Activated gamma-delta T cell treated with anti-CD3 and anti-CD28 coated beads, Interleukin-2, amount 50 U/mL, for 16 hours (primary cell): ENCODE data around the gene PAFAH1B1.
"Not testable (repeated sequence)": the region's sequence is repeated elsewhere in the genome, so short reads cannot be mapped to it uniquely, and the experiment has no call there.

Experiments used
- DNase-seq: peaks from one replicate; pipeline ENCODE4 v3.0.0-alpha.2; 2020; ENCODE audit warnings: low read depth

Gene PAFAH1B1

DNA sequence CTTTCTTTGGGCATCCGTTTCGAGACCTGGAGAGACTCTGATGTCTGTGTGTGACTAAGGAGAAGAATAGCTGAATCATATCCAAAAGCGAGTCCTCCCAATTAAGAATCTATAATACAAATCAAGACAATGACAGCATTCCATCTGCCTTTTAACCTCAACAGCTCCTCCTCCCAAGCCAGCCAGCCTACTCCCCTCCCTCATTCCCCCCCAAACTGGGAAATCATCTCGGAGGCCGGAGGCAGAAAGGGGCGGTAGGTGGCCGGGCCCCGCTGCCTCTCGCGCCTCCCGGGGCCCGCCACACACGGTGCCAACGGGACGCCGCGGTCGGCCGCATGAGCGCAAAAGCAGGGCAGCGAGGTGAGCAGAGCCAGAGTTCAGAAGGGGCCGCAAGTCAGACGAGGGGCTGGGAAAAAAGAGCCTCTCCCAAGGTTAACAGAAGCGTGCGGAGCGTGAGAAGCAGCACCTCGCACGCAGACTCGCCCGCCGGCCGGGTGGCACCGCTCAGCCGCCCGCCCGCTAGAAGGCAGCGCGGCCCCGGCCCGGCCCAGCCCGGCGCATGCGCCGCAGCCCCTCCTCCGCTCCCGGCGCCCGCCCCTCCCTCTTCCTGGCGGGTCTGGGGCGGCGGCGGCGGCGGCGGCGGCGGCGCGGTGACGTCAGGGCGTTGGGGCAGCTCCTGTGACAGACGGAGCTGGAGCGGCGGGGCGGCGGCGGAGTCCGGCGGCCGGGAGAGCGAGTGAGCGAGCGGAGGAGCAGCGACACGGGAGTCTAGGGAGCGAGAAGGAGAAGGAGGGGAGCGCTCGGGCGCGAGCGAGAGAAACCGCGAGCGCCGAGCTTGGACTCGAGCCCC, at the start of gene PAFAH1B1:
Gene PAFAH1B1 (plus strand): TSS at position 684 of the 850 bp plus-strand sequence. CDS start 44,635 bp downstream, outside the sequence.
- DNase-seq, result peak; percentile 92

DNA sequence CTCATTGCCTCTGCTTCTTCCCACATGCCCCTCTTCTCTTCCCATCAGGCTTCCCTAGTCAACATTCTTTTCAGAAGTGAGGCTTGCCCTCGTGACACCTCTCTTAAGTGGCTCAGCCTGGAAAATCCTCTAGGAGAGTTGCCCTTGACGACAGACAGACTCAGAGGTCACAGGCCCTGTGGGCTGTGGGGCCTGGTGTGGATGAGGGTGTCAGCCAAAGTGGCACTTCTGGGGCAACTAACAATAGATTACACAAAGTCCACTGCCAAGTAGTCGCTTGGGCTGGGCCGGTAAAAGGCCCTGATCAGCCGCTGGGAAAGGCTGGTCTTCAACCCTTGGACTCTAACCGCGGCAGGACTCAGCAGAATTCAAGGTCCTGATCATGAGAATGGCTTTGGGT, 48.1 kb upstream of the PAFAH1B1 start:
- DNase-seq, result no peak

DNA sequence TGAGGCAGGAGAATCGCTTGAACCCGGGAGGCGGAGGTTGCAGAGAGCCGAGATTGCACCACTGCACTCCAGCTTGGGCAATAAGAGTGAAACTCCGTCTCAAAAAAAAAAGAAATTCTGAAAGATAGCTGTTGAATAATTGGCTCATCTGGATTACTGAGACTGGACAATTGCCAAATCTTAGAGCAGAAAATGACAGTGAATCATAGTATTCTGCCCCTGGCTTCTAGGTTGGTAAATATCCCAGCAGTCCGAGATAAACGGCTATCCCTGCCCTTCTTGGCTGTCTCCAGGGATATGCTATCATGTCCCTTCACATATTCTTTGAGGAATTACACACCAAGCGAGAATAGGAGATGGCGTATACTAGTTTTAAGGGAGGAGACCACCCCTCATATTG, 46.3 kb upstream of the PAFAH1B1 start:
- DNase-seq, result no peak

DNA sequence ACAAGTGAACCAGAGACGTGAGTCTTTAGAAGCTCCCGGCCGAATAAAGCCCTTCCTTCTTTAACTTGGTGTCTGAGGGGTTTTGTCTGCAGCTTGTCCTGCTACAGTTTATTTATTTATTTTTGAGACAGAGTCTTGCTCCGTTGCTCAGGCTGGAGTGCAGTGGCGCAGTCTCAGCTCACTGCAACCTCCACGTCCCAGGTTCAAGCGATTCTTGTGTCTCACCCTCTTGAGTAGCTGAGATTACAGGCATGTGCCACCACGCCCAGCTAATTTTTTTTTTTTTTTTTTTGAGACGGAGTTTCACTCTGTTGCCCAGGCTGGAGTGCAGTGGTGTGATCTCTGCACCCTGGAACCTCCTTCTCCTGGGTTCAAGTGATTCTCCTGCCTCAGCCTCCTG, 45.4 kb upstream of the PAFAH1B1 start:
- DNase-seq, result not testable (repeated sequence)

DNA sequence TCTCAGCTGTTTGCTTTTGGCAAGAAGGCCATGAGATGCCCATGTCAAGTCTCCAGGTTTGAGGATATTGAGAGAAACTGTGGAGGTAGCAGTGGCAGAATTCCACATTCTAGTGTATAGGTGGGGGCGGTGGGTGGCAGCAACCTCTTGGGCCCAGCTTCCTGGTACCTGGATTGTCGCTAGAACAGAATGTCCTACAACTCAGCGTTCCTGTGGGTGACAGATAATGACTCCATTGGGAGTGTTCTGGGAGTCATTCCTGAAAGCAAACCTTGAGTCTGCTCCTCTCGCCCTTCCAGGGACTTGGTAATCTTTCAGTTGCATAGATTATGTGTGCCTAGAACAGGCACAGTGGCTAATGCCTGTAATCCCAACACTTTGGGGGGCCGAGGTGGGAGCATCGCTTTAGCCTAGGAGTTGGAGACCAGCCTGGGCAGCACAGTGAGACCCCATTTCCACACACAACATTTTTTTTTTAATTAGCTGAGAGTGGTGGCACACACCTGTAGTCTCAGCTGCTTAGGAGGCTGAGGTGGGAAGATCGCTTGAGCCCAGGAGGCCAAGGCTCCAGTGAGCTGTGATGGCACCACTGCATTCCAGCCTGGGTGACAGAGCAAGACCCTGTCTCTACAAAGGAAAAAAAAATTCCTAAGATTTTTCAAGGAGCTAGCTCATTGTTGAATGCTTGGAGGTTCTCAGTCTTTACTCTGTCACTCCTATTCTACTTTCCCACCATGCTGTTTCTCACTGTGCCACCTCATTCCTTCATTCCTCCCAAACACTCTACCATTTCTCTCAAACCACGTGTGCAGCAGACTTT, 43.9 kb upstream of the PAFAH1B1 start:
- DNase-seq, result no peak

DNA sequence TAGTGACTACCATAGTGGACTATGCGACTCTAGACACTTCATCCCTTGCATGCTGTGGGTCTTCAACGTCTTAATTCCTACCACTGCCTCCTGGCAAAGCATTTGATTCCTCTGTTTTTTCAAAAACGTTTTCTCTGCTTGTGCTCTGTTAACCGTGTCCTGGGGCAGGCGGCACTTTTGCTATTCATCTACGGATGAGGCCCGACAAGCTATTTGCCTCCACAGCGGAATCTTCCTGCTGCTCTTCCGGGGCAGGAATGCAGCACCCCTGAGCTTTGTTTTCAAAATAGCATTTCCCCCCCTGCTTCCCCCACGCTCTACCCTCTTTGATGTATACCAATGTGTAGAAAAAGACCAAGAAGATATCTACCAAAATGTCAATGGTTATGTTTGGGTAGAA, 42.0 kb upstream of the PAFAH1B1 start:
- DNase-seq, result no peak

DNA sequence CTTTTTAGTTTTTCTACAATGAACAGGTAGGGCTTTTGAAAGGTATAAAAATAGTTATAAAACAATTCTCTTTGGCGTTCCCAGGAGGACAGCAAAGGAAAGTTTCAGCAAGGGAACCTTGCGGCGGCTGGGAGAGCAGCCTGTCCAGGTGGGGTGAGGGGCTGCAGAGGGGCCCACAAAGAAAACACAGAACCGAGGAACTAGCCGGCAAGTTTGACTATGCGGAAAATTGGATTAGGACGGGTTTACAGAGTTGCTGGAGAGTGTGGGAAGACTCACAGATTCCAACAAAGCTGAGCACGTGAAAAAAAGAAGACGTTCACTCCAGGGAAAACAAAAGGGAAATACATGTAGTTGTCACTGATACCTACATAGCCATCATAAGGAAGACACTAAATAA, 41.5 kb upstream of the PAFAH1B1 start:
- DNase-seq, result no peak

DNA sequence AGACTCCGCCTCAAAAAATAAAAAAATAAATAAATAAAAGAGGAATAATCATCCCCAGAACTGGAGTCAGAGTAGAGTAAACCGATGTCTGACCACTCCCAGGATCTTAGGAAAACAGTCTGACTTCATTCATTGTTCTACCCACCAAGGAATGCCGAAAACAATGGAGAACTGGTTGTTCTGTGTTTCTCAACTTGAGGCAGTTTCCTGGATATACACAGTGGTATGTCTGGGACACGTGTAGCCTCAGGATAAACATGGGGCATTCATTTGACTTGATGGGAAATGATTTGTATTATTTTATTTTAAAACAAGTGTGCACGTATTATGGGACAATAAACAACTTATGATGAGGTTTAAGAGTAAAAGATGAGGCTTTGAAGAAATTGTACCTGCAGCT, 32.8 kb upstream of the PAFAH1B1 start:
- no peak for DNase-seq

DNA sequence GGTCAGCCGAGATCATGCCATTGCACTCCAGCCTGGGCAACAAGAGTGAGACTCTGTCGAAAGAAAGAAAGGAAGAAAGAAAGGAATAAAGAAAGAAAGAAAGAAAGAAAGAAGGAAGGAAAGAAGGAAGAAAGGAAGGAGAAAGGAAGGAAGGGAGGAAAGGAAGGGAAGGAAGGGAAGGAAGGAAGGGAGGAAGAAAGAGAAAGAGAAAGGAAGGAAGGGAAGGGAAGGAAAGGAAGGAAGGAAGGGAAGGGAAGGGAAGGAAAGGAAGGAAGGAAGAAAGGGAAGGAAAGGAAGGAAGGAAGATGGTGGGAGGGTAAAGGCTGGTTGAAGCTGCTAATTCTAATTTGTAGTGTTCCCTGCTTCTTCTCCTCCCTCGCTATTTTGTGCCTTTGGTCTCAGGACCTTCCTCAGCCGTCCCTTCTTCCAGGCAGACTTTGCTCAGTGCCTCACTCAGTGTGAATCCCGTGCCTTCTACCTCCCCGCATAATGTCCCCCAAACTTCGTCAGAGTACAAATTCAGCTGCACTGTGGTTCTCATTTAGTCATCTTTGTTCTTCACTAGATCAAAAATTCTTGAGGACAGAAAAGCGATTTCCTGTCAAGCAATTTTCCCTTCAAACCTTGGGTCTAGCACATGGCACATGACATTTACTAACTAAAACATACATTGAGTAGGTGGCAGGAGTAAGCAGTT, 31.1 kb upstream of the PAFAH1B1 start:
- no peak for DNase-seq

DNA sequence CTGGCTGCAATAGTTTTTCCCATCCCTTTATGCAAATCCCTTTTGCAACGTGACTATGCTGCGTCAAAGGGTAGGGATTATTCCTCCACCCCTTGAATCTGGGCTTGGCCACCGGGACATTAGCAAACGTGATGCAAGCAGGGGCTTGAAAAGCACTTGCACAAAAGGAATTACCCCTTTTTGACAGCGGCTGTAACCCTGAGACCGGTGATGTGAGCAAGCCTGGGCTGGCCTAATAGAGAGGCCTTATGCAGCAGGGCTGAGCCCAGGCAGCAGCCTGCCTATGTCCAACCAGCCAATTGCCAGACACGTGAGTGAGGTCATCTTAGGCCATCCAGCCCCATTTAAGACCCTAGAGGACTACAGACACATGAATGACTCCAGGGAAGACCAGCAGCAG, 30.4 kb upstream of the PAFAH1B1 start:
- no peak for DNase-seq

DNA sequence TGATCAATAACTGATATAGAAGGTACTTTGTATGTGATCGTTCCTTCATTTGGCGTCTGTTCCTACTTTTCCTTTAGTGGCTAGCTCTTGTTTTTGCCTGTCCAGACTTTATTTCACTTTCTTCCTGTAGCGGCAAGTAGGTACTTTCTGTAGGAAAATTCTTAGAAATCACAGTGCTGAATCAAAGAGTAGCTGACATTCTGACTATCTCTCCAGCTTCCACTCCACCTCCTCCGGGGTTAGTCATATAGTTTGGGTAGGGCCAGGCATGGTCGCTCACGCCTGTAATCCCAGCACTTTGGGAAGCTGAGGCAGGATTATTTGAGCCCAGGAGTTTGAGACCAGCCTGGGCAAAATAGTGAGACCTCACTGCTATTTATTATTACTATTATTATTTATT, 29.9 kb upstream of the PAFAH1B1 start:
- no peak for DNase-seq

DNA sequence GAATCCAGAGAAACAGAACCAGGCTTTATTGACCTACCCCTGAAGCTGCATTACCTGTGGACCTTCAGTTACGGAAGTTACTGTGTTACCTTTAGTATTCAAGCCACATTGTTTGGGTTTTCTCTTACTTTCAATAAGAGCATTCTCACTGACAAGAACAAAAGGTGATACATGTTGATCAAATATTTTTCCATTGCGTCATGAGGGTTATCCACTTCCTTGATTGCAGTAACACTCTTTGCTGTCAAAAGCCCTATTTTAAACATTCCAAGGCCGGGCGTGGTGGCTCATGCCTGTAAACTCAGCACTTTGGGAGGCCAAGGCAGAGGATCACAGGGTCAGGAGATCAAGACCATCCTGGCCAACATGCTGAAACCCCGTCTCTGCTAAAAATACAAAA, 28.6 kb upstream of the PAFAH1B1 start:
- no peak for DNase-seq

DNA sequence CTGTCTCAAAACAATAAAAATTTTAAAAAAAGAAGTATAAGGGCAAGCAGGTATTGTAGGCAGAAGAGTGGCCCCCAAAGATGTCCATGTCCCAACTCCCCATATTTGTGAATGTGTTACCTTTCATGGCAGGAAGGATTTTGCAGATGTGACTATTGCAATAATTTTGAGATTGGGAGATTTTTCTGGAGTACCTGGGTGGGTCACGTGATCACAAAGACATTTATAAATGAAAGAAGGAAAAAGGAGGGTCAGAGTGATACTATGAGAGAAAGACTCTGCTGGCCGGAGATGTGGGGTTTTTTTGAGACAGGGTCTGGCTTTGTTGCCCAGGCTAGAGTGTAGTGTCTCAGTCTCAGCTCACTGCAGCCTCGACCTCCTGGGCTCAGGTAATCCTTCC, 27.4 kb upstream of the PAFAH1B1 start:
- DNase-seq, result no peak

DNA sequence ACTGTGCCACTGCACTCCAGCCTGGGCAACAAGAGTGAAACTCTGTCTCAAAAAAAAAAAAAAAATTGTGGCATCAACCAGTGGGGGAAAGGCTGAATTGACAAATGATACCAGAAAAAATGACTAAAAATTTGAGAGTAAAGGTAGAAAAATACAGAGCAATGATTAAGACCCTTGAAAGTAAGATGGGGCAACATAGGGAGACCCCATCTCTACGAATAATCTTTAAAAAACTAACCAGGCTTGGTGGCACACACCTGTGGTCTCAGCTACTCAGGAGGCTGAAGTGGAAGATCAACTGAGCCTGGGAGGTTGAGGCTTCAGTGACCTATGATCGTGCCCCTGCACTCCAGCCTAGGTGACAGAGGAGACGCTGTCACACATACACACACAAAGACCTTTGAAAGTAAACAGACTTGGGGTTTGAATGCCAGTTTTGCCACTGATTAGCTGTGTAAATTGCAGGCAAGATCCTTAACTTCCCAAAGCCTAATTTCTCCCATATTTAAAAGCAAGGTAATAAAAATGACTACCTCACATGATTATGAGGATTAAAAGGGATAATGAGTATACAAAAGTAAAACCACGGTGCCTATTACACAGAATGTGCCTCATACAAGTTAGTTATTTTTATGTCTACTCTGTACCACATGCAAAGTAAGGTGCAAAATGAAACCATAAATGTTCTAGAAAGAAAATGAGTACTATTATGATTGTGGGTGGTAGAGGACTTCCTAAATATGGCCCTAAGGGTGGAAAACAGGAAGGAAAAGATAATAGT, 21.7 kb upstream of the PAFAH1B1 start:
- no peak for DNase-seq

DNA sequence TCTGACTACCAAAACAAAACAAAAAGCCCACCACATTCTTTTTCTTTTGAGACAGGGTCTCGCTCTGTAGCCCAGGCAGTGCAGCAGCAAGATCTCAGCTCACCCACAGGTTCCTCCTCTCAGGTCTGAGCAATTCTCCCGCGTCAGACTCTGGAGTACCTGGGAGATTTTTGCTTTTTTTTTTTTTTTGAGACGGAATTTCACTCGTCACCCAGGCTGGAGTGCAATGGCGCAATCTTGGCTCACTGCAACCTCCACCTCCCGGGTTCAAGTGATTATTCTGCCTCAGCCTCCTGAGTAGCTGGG, 21.2 kb upstream of the PAFAH1B1 start:
- DNase-seq, result not testable (repeated sequence)

DNA sequence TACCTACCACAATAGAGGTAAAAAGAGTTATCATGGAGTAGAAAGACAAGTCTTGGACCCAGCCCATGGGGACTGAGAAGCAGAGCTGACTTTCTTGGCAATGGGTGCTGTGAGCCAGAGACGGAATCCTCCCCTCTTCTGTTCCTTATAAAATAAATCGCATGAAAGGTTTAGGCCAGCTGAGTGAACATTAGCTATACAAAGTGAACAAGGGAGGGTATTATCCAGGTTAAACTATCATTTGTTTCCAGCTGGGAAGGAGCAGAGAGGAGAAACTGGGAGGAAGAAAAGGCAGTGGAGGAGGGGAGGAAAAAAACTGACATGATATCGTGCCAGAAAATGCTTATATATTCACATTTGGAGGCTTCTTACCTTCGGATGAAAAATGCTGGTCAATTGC, 13.3 kb upstream of the PAFAH1B1 start:
- DNase-seq, result no peak

DNA sequence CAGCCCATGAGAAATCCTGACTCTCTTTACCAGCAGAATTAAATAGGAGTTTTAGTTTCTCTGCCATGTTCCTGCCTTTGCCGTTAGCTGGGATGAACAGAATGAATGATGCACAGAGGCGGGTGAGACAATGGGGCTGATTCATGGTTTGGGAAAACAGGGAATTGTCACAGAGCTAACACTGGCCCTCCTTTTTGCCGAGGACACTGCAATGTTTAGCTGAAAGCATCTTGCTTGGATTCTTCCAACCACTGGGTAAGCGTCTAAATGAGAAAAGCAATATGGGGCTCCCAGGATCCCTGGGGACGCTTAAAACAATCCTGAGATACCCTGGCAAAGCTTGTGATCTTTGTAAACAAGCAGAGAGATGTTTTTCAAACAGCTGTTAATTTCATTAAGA, 12.8 kb upstream of the PAFAH1B1 start:
- DNase-seq, result no peak

DNA sequence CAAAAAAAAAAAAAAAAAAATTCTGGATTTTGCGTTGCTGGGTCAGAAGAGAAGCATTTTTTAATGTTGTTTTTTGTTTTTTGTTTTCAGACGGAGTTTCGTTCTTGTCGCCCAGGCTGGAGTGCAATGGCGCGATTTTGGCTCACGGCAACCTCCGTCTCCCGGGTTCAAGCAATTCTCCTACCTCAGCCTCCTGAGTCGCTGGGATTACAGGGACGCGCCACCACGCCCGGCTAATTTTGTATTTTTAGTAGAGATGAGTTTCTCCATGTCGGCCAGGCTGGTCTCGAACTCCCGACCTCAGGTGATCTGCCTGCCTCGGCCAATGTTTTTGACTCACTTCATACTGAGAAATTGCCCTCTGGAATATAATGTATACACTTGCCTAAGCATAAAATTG, 11.0 kb upstream of the PAFAH1B1 start:
- DNase-seq, result no peak

DNA sequence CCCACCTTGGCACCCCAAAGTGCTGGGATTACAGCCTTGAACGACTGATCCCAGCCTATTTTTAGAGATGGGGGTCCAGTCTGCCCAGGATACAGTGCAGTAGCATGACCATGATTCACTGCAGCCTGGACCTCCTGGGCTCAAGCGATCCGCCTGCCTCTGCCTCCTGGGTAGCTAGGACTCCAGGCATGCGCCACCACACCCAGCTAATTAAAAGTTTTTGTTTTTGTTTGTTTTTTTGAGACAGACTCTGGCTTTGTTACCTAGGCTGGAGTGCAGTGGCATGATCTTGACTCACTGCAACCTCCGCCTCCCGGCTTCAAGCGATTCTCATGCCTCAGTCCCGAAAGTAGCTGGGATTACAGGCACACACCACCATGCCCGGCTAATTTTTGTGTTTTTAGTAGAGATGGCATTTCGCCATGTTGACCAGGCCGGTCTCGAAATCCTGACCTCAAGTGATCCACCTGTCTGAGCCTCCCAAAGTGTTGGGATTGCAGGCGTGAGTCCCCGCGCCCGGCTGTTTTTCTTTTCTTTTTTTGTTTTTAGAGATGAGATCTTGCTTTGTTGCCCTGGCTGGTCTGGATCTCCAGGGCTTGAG, 2.3 kb upstream of the PAFAH1B1 start:
- no peak for DNase-seq

DNA sequence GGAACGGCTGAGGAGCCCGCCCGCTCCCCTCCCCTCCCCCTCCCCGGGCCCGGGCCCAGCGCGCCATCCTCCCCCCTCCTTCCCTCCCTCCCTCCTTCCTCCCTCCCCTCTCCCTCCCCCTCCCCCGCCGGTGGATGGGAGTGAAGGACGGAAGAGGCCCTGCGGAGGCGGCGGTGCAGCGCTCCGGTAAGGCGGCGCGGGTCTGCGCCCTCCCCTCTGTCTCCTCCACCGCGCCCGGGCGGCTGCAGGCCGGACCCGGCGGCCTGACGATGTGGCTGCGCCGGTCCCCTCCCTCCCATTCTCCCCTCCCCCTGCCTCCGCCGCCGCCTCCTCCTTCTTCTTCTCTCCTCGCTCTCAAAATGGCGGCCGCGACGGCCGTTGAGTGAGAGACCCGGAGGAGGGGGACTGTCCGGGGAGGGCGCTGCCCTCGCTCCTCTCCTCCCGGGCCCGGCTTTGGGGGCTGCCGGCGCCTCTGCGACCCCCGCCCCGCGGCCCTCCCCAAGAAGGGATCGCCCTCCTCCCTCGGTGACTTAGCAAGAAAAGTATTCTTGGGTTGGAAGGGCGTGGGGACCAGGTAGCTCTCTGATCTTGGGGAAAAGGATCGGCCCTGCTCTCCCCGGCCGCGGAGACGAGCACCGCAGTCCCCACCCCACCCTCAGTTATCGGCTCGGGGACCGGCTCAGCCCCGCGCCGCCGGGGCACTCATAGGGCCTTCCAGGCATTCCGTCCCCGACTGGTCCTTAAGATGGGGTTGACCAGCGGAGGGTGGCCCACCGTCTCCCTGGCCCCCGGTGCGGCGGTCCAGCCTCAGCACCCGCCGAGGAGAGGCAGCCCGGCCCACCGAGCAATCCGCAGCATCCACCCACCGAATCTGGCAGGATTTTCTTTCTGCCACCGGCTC, 617 bp downstream of the PAFAH1B1 start:
- peak; percentile 75 for DNase-seq
